Measurements from ENCODE around the gene MARS1. TPM values are rescaled to one million over a fixed set of nuclear protein-coding genes. Genes with fewer than 3 reads are reported as not detected.

The MARS1 gene
- total RNA-seq, 2 donors from 2014 or later: 130 to 243 TPM

DNA sequence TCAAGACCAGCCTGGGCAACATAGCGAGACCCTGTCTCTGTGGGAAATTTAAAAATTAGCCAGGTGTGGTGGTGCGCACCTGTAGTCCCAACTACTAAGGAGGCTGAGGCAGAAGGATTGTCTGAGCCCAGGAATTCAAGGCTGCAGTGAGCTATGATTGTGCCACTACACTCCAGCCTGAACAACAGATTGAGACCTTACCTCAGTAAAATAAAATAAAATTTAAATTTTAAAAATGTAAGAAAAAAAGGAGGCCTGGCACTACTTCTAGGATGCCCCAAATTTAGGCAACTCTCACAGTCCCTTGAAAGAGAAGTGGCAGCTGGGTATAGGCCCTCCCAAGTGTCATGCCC is 33.7 kb upstream of the MARS1 start:
- Mint-ChIP-seq H3K36me3 (ENCODE audit: low read depth) (no peaks in the 10 kb centered on the region), H3K27me3 (no peaks in the 10 kb centered on the region), H3K27ac (no peak overlapping the region), H3K4me3 (no peak overlapping the region), H3K4me1 (peaks cover 11% of the 10 kb centered on the region), H3K9me3 (no peaks in the 10 kb centered on the region)
- ATAC-seq (replicated peaks): no peak

DNA sequence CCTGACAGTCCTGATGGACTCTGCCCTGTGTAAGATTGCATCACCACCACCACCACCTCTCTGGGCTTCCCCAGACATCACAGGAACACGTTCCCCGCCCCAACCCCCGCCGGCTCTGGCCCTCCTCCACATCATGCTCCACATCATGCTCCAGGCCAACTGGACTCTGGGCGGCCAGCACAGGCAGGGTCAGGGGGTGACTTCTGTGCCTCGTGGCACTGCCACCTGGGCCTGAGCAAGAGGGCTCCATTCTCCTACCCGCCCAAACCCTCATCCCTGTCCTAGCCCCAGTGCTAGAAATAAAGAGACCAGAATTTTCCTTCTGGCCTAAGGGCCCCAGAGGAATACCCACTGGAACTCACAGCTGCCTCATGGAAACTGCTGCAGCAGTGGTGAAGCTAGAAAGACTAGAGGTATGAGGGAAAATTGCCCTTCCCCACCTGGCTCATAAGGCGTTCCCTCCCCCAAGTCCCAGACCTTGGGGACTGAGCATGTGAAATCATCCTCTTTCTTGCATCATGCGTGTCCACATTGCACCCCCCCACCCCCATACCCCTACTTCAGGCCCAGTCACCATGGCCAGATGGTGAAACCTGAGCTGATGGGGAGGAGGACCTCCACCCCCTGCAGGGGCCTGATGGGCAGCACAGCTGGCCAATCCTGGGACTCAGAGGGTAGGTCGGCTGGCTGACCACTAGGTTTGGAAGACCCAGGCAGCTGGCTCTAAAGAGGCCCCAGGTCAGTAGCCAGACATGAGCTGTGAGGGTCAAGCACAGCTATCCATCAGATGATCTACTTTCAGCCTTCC is 33.1 kb upstream of the MARS1 start, which contains the start of gene INHBE:
Gene INHBE, plus strand, starts transcription at position 742 of the 808 bp plus-strand sequence. CDS start 230 bp downstream, outside the sequence.
- H3K9me3 Mint-ChIP-seq: no peaks in the 10 kb centered on the region
- H3K4me1 Mint-ChIP-seq: peaks cover 12% of the 10 kb centered on the region
- H3K36me3 Mint-ChIP-seq (ENCODE audit: low read depth): no peaks in the 10 kb centered on the region
- no peaks in the 10 kb centered on the region for H3K27me3 Mint-ChIP-seq
- H3K4me3 Mint-ChIP-seq: peak within 1 kb of the TSS; percentile 37
- no peak within 1 kb of the TSS for H3K27ac Mint-ChIP-seq
- no peak for ATAC-seq (replicated peaks)

DNA sequence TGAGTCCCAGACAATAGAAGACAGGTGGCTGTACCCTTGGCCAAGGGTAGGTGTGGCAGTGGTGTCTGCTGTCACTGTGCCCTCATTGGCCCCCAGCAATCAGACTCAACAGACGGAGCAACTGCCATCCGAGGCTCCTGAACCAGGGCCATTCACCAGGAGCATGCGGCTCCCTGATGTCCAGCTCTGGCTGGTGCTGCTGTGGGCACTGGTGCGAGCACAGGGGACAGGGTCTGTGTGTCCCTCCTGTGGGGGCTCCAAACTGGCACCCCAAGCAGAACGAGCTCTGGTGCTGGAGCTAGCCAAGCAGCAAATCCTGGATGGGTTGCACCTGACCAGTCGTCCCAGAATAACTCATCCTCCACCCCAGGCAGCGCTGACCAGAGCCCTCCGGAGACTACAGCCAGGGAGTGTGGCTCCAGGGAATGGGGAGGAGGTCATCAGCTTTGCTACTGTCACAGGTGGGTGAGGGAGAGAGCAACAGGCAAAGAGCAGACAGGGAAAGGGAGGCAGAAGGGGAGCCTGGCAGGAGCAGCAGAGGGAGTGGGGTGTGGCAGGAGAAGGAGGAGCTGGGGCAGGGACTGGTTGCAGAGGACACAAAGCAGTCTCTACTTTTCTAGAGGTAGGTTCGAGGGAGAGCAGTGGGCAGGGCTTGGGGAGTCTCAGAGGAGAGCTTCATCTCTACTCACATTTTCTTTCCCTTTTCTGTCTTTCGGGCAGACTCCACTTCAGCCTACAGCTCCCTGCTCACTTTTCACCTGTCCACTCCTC is 32.3 kb upstream of the MARS1 start:
- Mint-ChIP-seq H3K4me3 (peak overlapping the region; percentile 37), H3K9me3 (no peaks in the 10 kb centered on the region), H3K4me1 (peaks cover 18% of the 10 kb centered on the region), H3K27ac (no peak overlapping the region), H3K36me3 (ENCODE audit: low read depth) (no peaks in the 10 kb centered on the region), H3K27me3 (peaks cover 5% of the 10 kb centered on the region)
- no peak for ATAC-seq (replicated peaks)

DNA sequence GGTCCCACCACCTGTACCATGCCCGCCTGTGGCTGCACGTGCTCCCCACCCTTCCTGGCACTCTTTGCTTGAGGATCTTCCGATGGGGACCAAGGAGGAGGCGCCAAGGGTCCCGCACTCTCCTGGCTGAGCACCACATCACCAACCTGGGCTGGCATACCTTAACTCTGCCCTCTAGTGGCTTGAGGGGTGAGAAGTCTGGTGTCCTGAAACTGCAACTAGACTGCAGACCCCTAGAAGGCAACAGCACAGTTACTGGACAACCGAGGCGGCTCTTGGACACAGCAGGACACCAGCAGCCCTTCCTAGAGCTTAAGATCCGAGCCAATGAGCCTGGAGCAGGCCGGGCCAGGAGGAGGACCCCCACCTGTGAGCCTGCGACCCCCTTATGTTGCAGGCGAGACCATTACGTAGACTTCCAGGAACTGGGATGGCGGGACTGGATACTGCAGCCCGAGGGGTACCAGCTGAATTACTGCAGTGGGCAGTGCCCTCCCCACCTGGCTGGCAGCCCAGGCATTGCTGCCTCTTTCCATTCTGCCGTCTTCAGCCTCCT is 31.6 kb upstream of the MARS1 start:
- peaks cover 8% of the 10 kb centered on the region for H3K27me3 Mint-ChIP-seq
- H3K36me3 Mint-ChIP-seq (ENCODE audit: low read depth): no peaks in the 10 kb centered on the region
- peak overlapping the region; percentile 37 for H3K4me3 Mint-ChIP-seq
- H3K27ac Mint-ChIP-seq: no peak overlapping the region
- no peaks in the 10 kb centered on the region for H3K9me3 Mint-ChIP-seq
- no peak for ATAC-seq (replicated peaks)
- H3K4me1 Mint-ChIP-seq: peaks cover 18% of the 10 kb centered on the region

DNA sequence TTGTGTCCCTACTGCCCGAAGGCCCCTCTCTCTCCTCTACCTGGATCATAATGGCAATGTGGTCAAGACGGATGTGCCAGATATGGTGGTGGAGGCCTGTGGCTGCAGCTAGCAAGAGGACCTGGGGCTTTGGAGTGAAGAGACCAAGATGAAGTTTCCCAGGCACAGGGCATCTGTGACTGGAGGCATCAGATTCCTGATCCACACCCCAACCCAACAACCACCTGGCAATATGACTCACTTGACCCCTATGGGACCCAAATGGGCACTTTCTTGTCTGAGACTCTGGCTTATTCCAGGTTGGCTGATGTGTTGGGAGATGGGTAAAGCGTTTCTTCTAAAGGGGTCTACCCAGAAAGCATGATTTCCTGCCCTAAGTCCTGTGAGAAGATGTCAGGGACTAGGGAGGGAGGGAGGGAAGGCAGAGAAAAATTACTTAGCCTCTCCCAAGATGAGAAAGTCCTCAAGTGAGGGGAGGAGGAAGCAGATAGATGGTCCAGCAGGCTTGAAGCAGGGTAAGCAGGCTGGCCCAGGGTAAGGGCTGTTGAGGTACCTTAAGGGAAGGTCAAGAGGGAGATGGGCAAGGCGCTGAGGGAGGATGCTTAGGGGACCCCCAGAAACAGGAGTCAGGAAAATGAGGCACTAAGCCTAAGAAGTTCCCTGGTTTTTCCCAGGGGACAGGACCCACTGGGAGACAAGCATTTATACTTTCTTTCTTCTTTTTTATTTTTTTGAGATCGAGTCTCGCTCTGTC is 31.0 kb upstream of the MARS1 start:
- no peak for ATAC-seq (replicated peaks)
- H3K4me1 Mint-ChIP-seq: peaks cover 18% of the 10 kb centered on the region
- H3K4me3 Mint-ChIP-seq: no peak overlapping the region
- H3K36me3 Mint-ChIP-seq (ENCODE audit: low read depth): no peaks in the 10 kb centered on the region
- H3K9me3 Mint-ChIP-seq: no peaks in the 10 kb centered on the region
- H3K27me3 Mint-ChIP-seq: peaks cover 8% of the 10 kb centered on the region
- H3K27ac Mint-ChIP-seq: no peak overlapping the region

DNA sequence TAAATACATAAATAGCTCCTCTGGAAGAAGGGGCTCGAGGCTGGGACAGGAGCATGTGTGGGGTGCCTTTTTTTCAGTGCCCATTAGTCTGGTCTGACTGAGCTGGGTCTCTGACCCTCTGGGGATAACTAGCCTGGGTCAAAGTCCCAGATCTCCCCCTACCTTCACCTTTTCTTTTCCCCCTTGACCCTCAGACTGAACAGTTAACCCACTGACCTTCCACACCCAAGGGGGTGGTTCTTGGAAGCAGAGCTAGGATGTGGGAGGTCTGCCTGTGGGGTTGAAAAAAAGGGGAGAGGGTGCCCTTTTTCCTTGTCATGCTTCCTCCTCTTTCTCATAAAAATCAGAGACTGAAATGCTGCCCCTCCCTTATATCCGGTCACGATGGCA is 29.2 kb upstream of the MARS1 start:
- no peak for ATAC-seq (replicated peaks)
- peaks cover 12% of the 10 kb centered on the region for H3K27me3 Mint-ChIP-seq
- H3K27ac Mint-ChIP-seq: peak overlapping the region; percentile 97
- peaks cover 24% of the 10 kb centered on the region for H3K4me1 Mint-ChIP-seq
- peak overlapping the region; percentile 83 for H3K4me3 Mint-ChIP-seq
- H3K9me3 Mint-ChIP-seq: no peaks in the 10 kb centered on the region
- H3K36me3 Mint-ChIP-seq (ENCODE audit: low read depth): no peaks in the 10 kb centered on the region

DNA sequence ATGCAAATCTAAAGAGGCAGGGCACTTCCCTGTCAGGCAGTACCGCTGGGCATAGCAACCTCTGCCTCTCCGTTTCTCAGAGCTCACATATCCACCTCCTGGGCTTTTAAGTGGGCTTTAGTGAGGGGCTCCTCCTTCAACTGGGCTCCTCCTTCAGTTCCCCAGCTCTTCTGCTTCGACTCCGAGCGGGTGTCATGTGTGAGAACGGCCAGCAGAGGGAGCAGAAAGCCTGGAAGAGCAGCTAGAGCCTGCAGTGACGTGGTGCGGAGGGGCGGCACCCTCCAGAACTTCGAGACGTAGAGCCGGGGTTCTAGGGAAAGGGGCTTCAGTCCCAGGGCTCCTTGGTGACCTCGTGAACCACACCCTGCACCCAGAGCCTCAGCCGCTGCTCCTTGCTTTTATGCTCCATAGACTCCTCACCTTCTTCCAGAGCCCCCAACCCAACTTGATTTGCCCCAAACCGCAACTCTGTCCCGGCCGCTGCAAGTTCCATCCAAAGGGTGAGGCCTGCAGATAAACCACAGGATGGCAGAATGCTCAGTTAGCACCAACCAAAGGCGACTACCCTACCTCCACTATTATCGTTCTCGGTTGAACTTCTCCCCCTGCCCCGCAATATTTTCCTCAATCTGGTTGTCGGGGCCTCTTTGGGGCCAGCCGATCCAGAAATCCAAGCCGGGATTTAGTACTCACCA is 28.7 kb upstream of the MARS1 start:
- peak; percentile 81 for ATAC-seq (replicated peaks)
- Mint-ChIP-seq H3K27ac (peak overlapping the region; percentile 97), H3K4me3 (peak overlapping the region; percentile 83), H3K4me1 (peaks cover 24% of the 10 kb centered on the region), H3K27me3 (peaks cover 12% of the 10 kb centered on the region), H3K36me3 (ENCODE audit: low read depth) (no peaks in the 10 kb centered on the region), H3K9me3 (no peaks in the 10 kb centered on the region)

DNA sequence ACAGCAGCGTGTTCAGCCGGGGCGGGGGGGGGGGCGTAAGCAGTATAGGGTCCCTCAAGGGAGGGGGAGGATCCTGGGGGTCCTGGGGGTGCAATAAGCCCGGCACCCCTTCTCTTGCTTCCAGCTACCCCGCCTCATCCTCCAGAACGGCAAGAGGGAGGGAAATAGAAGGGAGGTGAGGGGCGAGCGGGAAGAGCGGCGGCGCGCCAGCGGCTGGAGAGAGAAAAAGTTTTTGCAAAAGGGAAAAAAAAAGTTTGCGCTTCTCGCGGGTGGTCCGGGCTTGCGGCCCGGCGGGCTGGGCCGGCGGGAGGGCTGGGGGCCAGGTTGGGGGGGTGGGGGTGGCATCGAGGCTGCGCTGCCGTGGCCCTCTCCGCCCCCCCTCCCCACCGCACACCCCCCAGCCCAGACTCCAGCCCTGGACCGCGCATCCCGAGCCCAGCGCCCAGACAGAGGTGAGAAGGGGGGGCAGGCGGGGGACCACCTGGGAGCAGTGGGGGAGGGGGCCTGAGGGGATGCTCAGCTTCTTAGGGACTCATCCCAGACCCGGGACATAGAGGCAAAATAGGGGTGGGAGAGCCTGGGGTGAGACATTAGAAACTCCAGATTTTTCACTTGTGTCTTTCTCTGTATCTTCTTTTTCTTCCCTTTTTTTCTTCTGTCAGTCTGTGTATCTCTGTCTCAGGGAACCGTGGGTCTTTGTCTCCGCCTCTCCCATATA is 28.0 kb upstream of the MARS1 start, which contains the start of gene GLI1:
Gene GLI1, plus strand, starts transcription at position 36 of the 718 bp plus-strand sequence. CDS start 3,907 bp downstream, outside the sequence.
- Mint-ChIP-seq H3K27ac (peak within 1 kb of the TSS; percentile 97), H3K4me1 (peaks cover 28% of the 10 kb centered on the region), H3K9me3 (no peaks in the 10 kb centered on the region), H3K4me3 (peak within 1 kb of the TSS; percentile 83), H3K27me3 (peaks cover 12% of the 10 kb centered on the region), H3K36me3 (ENCODE audit: low read depth) (no peaks in the 10 kb centered on the region)
- ATAC-seq (replicated peaks): peak; percentile 17

DNA sequence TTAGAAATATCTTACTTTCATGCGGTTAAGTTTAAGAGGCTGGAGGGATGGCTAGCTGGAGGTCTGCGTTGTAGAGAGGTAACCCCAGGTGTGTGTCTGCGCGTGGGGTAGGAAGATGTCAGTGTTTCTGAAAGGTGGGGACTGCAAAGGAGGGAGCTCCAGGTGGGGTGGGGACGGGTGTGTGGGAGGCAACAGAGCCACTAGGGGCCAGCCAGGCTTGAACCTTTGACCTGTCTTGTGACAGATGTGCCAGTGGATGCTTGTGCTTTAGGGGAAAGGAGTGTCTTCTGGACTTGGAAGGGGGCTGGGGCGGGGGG is 27.4 kb upstream of the MARS1 start:
- no peaks in the 10 kb centered on the region for H3K9me3 Mint-ChIP-seq
- peak overlapping the region; percentile 83 for H3K4me3 Mint-ChIP-seq
- H3K36me3 Mint-ChIP-seq (ENCODE audit: low read depth): no peaks in the 10 kb centered on the region
- no peak overlapping the region for H3K27ac Mint-ChIP-seq
- ATAC-seq (replicated peaks): no peak
- peaks cover 30% of the 10 kb centered on the region for H3K4me1 Mint-ChIP-seq
- H3K27me3 Mint-ChIP-seq: peaks cover 12% of the 10 kb centered on the region

DNA sequence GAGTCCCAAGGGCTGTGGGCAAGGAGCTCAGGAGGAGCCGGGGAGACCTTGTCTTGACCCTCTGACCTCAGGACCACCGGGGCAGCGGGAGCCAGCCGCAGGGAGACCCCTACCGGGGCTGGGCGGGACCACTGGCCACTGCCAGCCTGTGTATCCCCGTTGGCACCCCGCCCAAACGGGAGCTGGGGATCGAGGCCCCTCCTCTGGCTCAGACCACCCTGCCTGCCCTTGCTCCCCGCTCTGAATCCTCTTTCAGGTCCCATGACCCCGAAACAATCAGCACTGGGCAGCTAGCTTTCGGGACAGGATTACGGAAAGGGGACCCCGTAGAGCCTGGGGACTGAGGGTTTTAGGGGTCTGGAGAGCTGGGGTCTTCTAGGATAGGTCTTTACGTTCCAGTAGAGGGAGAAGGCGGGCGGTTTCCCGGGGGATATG is 27.0 kb upstream of the MARS1 start:
- peaks cover 29% of the 10 kb centered on the region for H3K4me1 Mint-ChIP-seq
- H3K4me3 Mint-ChIP-seq: peak overlapping the region; percentile 83

DNA sequence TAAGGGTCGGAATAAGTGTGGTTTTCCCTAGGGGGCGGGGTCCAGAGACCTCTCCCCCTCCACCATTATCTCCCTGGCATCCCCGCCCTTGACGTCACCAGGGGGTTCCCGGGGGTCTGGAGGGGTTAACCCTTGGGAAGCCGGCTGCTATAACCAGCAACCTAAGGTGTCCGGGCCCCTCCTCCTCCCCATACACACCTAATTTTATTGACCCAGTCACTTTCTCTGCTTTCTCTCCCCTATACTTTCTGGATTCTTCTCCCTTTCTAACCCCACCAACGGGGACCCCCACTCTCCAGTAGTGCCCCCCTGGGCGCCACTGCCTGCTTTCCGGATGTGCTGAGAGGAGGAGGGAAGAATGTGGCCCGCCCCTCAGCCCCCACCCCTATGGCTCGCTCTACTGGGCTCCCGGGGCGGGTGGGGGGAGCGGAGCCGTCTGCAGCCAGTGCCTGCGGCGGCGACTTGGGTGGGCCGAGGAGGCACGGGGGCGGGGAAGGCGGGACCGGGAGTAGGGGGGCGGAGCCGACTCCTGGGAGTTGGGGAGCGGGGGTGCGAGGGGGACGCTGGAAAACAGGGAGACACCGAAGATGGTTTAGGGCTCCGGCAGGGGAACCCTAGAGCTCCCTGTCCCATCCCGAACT is 26.5 kb upstream of the MARS1 start:
- no peak for ATAC-seq (replicated peaks)
- Mint-ChIP-seq H3K9me3 (no peaks in the 10 kb centered on the region), H3K36me3 (ENCODE audit: low read depth) (no peaks in the 10 kb centered on the region), H3K4me1 (peaks cover 24% of the 10 kb centered on the region), H3K4me3 (peak overlapping the region; percentile 83), H3K27ac (no peak overlapping the region), H3K27me3 (peaks cover 12% of the 10 kb centered on the region)

More for the DNA sequence above, 27.0 kb upstream of the MARS1 start:
- H3K27me3 Mint-ChIP-seq: peaks cover 12% of the 10 kb centered on the region
- H3K9me3 Mint-ChIP-seq: no peaks in the 10 kb centered on the region
- H3K36me3 Mint-ChIP-seq (ENCODE audit: low read depth): no peaks in the 10 kb centered on the region
- ATAC-seq (replicated peaks): no peak
- H3K27ac Mint-ChIP-seq: no peak overlapping the region

DNA sequence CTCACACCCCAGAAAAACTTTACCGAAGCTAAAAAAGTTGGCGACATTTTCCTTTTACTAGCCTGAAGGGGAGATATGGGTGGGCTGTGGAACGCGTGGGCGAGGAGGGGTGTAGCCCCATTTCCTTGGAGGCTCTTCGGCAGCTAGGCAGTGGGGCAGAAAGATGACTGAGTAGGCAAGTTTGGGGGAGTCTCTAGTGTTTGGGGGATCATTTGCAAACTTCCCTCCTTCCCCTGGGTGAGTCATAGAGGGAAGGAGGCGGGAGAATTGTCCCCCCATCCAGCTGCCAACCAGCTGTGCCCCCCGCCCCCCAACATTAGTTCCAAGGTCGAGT is 26.0 kb upstream of the MARS1 start:
- Mint-ChIP-seq H3K27me3 (peaks cover 12% of the 10 kb centered on the region), H3K36me3 (ENCODE audit: low read depth) (no peaks in the 10 kb centered on the region), H3K4me3 (peak overlapping the region; percentile 83), H3K4me1 (peaks cover 24% of the 10 kb centered on the region), H3K9me3 (no peaks in the 10 kb centered on the region), H3K27ac (no peak overlapping the region)
- ATAC-seq (replicated peaks): no peak

Measured in activated T-helper 17 cell treated with anti-CD3 and anti-CD28 coated beads, Interleukin-2, amount 50 U/mL, for 72 hours (primary cell).